ENCODE data around the gene GATAD2A.

GRCh38 chr19:19534556-19535265 is 129.2 kb downstream of the GATAD2A start:
- TF ChIP-seq CTCF (conservative IDR thresholded peaks at IDR 0.05 in 1 of 2, IDR thresholded peaks at IDR 0.05 in 1 of 2; ENCODE audit: low read depth in 1 of 2, low read length in 2 of 2) (no peak), EZH2 (IDR thresholded peaks at IDR 0.05; ENCODE audit: low read length, missing control alignments) (no peak)

Data from fibroblast of lung (primary cell).